HG02852 (cell line): ENCODE measurements around the gene CDH20.

Experiments
- ATAC-seq: cut with Tn5 transposase; IDR thresholded peaks from one replicate; pipeline ENCODE4 v1.9.1; 2021; ENCODE audit warnings: mild to moderate bottlenecking, moderate library complexity; ENCODE audit not compliant: unreplicated experiment

The CDH20 gene

DNA sequence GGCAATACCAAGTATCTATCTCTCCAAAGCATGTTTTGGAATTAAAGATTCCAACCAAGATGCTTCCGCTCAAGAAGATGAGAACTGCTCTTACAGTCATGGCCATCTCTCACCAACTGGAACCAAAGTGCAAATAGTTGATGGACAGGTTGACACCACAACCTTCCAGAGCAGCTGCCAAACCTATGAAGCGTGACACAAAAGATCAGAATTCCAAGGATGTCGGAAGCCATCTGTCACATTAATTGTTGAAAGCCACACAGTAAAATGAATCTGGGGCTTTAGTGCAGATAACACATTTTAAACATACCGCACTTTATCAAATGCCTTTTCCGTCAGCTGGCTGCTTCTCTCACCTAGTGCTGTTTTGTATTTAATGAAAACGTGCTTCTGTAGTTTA lies 195.7 kb downstream of the CDH20 start:
- no peak for ATAC-seq

GRCh38 chr18:61530681-61531080 lies 197.5 kb downstream of the CDH20 start:
- no peak for ATAC-seq

- ATAC-seq, result no peak
Measured at GRCh38 chr18:61531182-61531581, 198.0 kb downstream of the CDH20 start.

DNA sequence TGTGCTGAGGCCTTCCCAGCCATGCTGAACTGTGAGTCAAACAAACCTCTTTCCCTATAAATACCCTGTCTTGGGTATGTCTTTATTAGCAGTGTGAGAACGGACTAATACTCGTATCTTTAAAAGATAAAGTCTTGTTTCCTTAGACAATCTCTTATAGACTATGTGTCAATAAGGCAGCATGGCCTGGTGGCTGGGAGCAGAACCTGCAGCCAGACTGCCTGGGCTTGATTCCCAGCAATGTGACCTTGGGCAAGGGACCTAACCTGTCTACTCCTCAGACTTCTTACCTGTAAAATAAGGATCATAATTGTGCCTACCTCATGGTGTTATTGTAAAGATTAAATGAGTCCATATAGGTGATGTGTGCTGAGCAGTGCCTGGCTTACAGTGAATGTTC lies 198.7 kb downstream of the CDH20 start:
- no peak for ATAC-seq

DNA sequence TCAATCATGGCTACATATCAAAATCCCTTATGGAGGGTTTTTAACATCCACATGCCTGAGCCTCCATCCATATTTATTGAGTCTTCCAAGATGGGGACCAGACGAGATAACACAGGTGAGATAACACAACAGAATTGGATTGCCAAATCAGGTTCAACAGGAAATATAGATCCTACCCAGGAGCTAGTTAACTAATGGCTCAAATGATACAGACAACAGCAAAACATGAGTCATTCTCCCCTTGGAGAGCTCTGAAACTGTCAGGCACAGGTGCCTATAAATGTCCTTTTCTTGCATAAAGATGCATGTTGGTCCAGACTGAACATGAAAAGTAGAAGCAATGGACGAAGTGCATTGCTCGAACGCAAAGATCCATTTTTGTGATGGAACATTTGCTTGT lies 202.2 kb downstream of the CDH20 start:
- ATAC-seq, result no peak

GRCh38 chr18:61541673-61542072 lies 208.4 kb downstream of the CDH20 start:
- no peak for ATAC-seq

DNA sequence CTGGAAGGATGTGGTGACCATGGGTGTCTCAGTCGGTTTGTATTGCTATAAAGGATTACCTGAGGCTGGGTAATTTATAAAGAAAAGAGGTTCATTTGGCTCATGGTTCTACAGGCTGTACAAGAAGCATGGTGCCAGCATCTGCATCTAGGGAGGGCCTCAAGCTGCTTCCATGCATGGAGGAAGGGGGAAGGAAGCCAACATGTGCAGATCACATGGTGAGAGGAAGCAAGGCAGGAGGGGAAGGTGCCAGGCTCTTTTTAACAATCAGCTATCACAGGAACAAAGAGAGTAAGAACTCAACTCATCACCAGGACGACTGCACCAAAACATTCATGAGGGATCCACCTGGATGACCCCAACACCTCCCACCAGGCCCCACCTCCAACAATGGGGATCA lies 209.4 kb downstream of the CDH20 start:
- no peak for ATAC-seq

GRCh38 chr18:61543518-61543917 lies 210.3 kb downstream of the CDH20 start:
- ATAC-seq, result no peak

DNA sequence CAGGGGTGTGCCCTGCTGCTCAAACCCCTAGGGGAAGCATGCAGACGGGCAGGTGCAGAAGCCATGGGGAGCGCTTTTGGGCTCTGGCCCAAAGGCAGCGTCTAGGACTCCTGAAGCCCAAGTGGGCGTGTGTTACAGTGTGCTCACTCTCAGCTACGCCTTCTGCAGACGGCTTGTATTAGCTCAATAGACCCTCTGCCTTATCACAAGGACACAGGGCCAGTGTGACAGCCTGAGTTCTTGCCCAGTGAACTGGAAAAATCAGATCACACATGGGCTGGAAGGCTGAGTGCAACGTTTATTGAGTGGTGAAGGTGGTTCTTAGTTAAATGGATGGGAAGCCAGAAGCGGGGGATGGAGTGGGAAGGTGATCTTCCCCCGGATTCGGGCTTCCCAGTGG lies 210.9 kb downstream of the CDH20 start:
- no peak for ATAC-seq

DNA sequence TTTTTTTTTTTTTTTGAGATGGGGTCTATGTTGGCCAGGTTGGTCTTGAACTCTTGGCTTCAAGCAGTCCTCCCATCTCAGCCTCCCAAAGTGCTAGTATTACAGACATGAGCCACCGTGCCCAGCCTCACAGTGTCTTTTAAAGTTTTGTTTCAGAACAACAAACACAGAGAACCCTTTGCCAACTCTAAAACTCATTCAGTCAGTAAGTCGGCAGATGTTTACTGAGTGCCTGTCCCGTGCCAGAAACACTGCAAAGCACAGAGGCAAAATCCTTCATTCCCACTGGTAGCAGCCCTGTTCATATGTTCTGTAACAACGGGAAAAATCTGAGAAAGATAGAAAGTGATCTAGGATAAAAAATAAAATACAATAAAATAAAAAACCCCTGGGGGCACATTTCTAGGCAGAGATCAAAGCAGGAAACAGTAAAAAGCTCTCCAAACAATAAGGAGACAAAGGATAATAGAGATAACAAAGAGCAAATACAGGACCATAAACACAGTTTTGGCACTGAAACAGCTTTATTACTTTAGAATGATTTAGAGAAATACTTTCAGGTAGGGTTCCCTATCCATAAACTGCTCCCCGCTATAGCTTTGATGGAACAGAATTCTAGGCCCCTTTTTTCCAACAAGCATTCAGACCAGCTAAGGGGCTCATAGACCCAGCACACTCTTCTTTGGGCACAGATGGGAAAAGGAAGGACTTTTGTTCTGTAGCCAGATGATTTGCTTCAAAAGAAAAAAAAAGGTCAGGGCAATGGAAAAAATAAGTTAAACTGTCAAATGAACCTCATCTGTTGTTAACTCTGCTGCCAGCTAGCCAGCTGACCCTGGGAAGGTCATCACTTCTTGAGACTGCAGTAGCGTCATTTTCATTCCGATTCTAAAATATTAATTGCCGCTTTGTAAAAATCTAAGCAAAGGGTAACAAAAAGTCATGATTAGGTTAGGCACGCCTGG lies 212.3 kb downstream of the CDH20 start:
- no peak for ATAC-seq

- ATAC-seq, result no peak
Measured at GRCh38 chr18:61546590-61546989, 213.4 kb downstream of the CDH20 start.

DNA sequence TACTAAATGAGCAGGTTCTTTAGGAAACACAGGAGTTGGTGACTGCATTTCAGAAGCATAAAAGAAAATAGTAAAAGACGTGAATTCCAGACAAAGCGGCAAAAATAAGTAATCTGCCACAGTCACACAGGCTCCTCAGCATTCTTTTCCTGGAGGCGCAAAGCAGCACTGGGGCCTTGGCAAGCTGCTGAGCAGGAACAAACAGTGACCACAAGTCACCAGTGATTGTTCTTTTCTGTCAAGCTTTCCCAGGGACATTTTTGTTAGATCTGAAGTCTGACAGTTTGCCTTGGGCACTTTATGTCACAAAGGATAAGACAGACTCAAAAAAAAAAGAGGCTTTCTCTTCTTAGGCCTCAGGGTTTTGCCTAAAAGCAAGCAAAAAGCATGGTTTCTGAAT lies 216.2 kb downstream of the CDH20 start:
- no peak for ATAC-seq

GRCh38 chr18:61549889-61550288 lies 216.7 kb downstream of the CDH20 start:
- ATAC-seq, result no peak

GRCh38 chr18:61551586-61551985 lies 218.4 kb downstream of the CDH20 start:
- ATAC-seq, result peak; percentile 81

GRCh38 chr18:61553045-61553659 lies 219.9 kb downstream of the CDH20 start:
- ATAC-seq, result no peak

DNA sequence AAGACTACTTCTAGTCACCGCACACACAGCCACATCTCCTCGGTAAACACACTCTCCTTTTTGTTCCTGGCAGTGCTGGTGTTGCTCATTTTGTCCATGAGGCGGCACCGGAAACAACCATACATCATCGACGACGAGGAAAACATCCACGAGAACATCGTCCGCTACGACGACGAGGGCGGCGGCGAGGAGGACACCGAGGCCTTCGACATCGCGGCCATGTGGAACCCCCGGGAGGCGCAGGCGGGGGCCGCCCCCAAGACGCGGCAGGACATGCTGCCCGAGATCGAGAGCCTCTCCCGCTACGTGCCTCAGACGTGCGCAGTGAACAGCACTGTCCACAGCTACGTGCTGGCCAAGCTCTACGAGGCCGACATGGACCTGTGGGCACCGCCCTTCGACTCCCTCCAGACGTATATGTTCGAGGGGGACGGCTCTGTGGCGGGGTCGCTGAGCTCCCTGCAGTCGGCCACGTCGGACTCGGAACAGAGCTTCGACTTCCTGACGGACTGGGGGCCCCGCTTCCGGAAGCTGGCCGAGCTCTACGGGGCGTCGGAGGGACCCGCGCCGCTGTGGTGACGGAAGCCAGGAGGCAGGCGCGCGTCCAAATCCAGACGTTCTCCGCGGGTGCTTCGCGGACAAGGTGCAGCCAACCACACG lies 221.0 kb downstream of the CDH20 start:
- ATAC-seq, result no peak

- no peak for ATAC-seq
Measured at GRCh38 chr18:61554946-61555361, 221.7 kb downstream of the CDH20 start.

- ATAC-seq, result no peak
Measured at GRCh38 chr18:61556316-61556715, 223.1 kb downstream of the CDH20 start.

DNA sequence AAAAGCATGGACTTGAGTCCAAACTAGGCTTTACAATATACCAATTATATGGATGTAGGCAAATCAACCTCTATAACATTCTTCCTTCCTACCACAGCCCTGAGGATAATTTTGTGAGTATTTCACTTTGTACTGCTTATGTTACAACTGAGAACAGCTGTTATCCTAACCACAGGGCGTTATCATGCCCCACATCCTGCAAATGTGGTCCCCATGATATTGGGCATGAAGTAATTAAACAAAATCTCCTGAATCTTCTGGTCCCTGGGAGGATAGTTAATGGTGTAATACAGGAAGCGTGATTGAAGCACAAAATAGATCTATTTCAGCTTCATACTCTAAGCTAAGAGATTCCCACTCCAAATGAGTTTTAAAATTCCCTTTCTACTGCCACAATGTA lies 223.6 kb downstream of the CDH20 start:
- ATAC-seq, result no peak

DNA sequence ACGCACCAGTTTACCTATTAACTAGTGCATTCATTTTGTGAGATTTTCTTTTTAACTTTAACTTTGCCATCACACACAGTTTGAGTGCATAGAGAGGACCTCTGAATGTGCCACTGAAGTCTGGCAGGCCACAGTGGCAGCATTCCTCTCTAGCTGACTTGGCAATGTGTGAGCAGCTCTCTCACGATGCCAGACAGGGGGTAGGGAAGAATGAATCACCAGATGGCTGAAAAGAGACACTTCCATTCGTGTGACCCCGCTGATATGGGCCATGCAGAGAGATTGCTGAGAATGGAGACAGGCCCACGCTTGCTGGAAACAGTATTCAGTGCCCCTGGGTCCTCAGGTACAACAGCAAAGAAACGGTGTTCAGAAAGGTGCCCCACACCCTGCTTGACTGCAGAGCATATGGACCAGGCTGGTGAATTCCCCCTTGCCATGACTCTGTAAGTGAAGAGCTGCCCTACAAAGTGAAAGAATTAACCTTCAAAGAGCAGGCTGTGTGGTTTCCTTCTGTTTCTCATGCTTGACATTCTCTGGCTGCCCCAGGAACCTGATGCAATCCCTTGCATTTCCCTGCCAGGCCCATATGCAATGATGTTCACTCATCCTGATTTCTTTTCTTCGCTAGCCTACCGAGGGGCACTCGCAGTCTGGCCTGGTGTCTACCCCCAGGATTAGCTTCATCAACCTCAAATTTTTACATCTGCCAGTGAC lies 236.1 kb downstream of the CDH20 start:
- no peak for ATAC-seq

DNA sequence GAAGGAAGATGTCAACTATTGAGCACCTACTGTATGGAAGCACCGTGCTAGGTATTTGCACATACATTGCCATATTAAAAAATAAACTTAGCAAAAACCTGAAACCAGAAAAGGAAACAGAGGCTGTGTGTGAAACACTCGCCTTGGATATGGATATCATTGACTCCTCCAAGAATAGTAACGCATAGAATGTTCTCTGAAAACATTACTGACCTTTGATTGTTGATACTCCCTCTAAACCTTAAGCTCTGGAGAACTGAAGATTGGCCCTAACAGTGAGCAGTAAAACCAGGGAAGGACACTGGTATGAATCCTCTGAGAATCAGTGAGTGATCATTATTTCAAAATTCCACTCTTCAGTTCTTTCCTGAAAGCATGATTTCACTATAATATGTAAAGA lies 236.8 kb downstream of the CDH20 start:
- no peak for ATAC-seq
